H9 (cell line): Measurements from ENCODE around the gene TNFRSF1B. TPM values are rescaled to one million over a fixed set of nuclear protein-coding genes. Genes with fewer than 3 reads are reported as not detected.
A peak's percentile ranks its signal among the peaks of the same experiment; 100 is the strongest.

ENCODE experiments used
- DNase-seq: peaks from one replicate; pipeline ENCODE4 v3.0.0-alpha.2; 2017
- H2AFZ ChIP-seq: one replicate; pipeline ENCODE4 v1.6.1; 2013; ENCODE audit warnings: mild to moderate bottlenecking, low read length, control low read depth, moderate library complexity
- H2AK5ac ChIP-seq: 2 replicates; pipeline ENCODE4 v1.6.1; 2013; ENCODE audit warnings: low read length, control low read depth, mixed read lengths; ENCODE audit not compliant: insufficient read length
- H2BK120ac ChIP-seq: one replicate; pipeline ENCODE4 v1.6.1; 2013; ENCODE audit warnings: low read depth, mild to moderate bottlenecking, low read length, control low read depth, inconsistent platforms; ENCODE audit not compliant: poor library complexity, severe bottlenecking
- H2BK12ac ChIP-seq: 2 replicates; pipeline ENCODE4 v1.6.1; 2013; ENCODE audit warnings: low read length, control low read depth, mixed read lengths, low read depth; ENCODE audit not compliant: insufficient read length
- H2BK15ac ChIP-seq: 2 replicates; pipeline ENCODE4 v1.6.1; 2013; ENCODE audit warnings: low read depth, low read length, control low read depth
- H2BK20ac ChIP-seq: one replicate; pipeline ENCODE4 v1.6.1; 2013; ENCODE audit warnings: low read depth, mild to moderate bottlenecking, low read length, control low read depth, inconsistent platforms; ENCODE audit not compliant: poor library complexity, severe bottlenecking
- H2BK5ac ChIP-seq: 2 replicates; pipeline ENCODE4 v1.6.1; 2013; ENCODE audit warnings: low read length, control low read depth, mixed read lengths; ENCODE audit not compliant: insufficient read length
- H3K14ac ChIP-seq: 2 replicates; pipeline ENCODE4 v1.6.1; 2013; ENCODE audit warnings: low read length, control low read depth; ENCODE audit not compliant: insufficient read depth
- H3K18ac ChIP-seq: 2 replicates; pipeline ENCODE4 v1.6.1; 2013; ENCODE audit warnings: low read depth, mild to moderate bottlenecking, mixed read lengths, low read length, control low read depth; ENCODE audit not compliant: insufficient read length
- H3K23ac ChIP-seq: 2 replicates; pipeline ENCODE4 v1.6.1; 2013; ENCODE audit warnings: low read length, control low read depth, mixed read lengths, low read depth; ENCODE audit not compliant: insufficient read length
- H3K23me2 ChIP-seq: 2 replicates; pipeline ENCODE4 v1.6.1; 2013; ENCODE audit warnings: low read depth, mild to moderate bottlenecking, mixed read lengths, low read length, control low read depth; ENCODE audit not compliant: insufficient read length, poor library complexity, severe bottlenecking
- H3K27ac ChIP-seq: 2 replicates; pipeline ENCODE4 v1.5.1; 2013; ENCODE audit warnings: low read length, control low read depth, mixed read lengths, low read depth; ENCODE audit not compliant: insufficient read length
- H3K27me3 ChIP-seq: 2 replicates; pipeline ENCODE4 v1.6.1; 2013; ENCODE audit warnings: low read length, control low read depth, inconsistent platforms; ENCODE audit not compliant: insufficient read depth
- H3K4ac ChIP-seq: 2 replicates; pipeline ENCODE4 v1.6.1; 2013; ENCODE audit warnings: low read depth, mild to moderate bottlenecking, control low read depth, inconsistent platforms, low read length, moderate library complexity
- H3K4me1 ChIP-seq: 2 replicates; pipeline ENCODE4 v1.6.1; 2013; ENCODE audit warnings: low read length, control low read depth, inconsistent platforms; ENCODE audit not compliant: insufficient read depth
- H3K4me2 ChIP-seq: 2 replicates; pipeline ENCODE4 v1.6.1; 2013; ENCODE audit warnings: low read length, control low read depth, mixed read lengths; ENCODE audit not compliant: insufficient read length, insufficient read depth
- H3K56ac ChIP-seq: 2 replicates; pipeline ENCODE4 v1.6.1; 2013; ENCODE audit warnings: low read depth, mild to moderate bottlenecking, mixed read lengths, low read length, control low read depth; ENCODE audit not compliant: insufficient read length
- H3K79me1 ChIP-seq: 2 replicates; pipeline ENCODE4 v1.6.1; 2013; ENCODE audit warnings: low read depth, mild to moderate bottlenecking, moderate library complexity, low read length, control low read depth, inconsistent platforms; ENCODE audit not compliant: insufficient read depth, poor library complexity, severe bottlenecking
- H3K79me2 ChIP-seq: 2 replicates; pipeline ENCODE4 v1.6.1; 2013; ENCODE audit warnings: low read length, control low read depth, inconsistent platforms; ENCODE audit not compliant: insufficient read depth
- H3K9ac ChIP-seq: 2 replicates; pipeline ENCODE4 v1.6.1; 2013; ENCODE audit warnings: low read length, control low read depth, mixed read lengths; ENCODE audit not compliant: insufficient read length; ENCODE audit errors: extremely low read depth
- H3K9me3 ChIP-seq: one replicate; pipeline ENCODE4 v1.6.1; 2013; ENCODE audit warnings: low read depth, low read length, inconsistent platforms; ENCODE audit not compliant: control insufficient read depth
- H3T11ph ChIP-seq: one replicate; pipeline ENCODE4 v1.6.1; 2013; ENCODE audit warnings: mild to moderate bottlenecking, low read length, control low read depth, inconsistent platforms
- H4K20me1 ChIP-seq: one replicate; pipeline ENCODE4 v1.6.1; 2013; ENCODE audit not compliant: control insufficient read depth, insufficient read length, insufficient read depth
- H4K5ac ChIP-seq: 2 replicates; pipeline ENCODE4 v1.6.1; 2013; ENCODE audit warnings: low read depth, mild to moderate bottlenecking, mixed read lengths, low read length, control low read depth; ENCODE audit not compliant: insufficient read length
- H4K8ac ChIP-seq: replicated peaks from 2 replicates; pipeline ENCODE4 v1.6.1; 2013; ENCODE audit warnings: low read length, control low read depth, mixed read lengths, low read depth; ENCODE audit not compliant: insufficient read length
- H4K91ac ChIP-seq: 2 replicates; pipeline ENCODE4 v1.6.1; 2013; ENCODE audit warnings: low read depth, mild to moderate bottlenecking, moderate library complexity, mixed read lengths, low read length, control low read depth; ENCODE audit not compliant: insufficient read length
- H3K27ac Mint-ChIP-seq, 3 experiments: 2 replicates in 2 of 3; 3 replicates in 1 of 3; pipeline ENCODE4 v1.8.0; 2020 to 2021; ENCODE audit warnings: mixed read lengths in 3 of 3, mild to moderate bottlenecking in 1 of 3, moderate library complexity in 1 of 3
- H3K27me3 Mint-ChIP-seq: 2 replicates; pipeline ENCODE4 v1.8.0; 2021; ENCODE audit warnings: low read depth, mild to moderate bottlenecking, moderate library complexity, mixed read lengths
- H3K36me3 Mint-ChIP-seq, 3 experiments: 2 replicates in 2 of 3; 3 replicates in 1 of 3; pipeline ENCODE4 v1.8.0; 2020 to 2021; ENCODE audit warnings: low read depth in 3 of 3, mixed read lengths in 3 of 3; ENCODE audit not compliant: insufficient read depth in 1 of 3
- H3K4me1 Mint-ChIP-seq, 2 experiments: 2 replicates each; pipeline ENCODE4 v1.8.0; 2020; ENCODE audit warnings: mixed read lengths in 2 of 2
- H3K4me3 Mint-ChIP-seq, 2 experiments: 2 replicates in 1 of 2; 3 replicates in 1 of 2; pipeline ENCODE4 v1.8.0; 2020 to 2021; ENCODE audit warnings: mild to moderate bottlenecking in 2 of 2, mixed read lengths in 2 of 2, moderate library complexity in 1 of 2
- H3K9me3 Mint-ChIP-seq, 2 experiments: 2 replicates in 1 of 2; 3 replicates in 1 of 2; pipeline ENCODE4 v1.8.0; 2020; ENCODE audit warnings: mild to moderate bottlenecking in 2 of 2, mixed read lengths in 2 of 2, moderate library complexity in 1 of 2
- CTCF ChIP-seq: fragments of 200-600 bp; sonication (generic); conservative IDR thresholded peaks from 3 replicates; pipeline ENCODE4 v1.8.0; 2021; ENCODE audit warnings: antibody characterized with exemption, mild to moderate bottlenecking
- WGBS: extraction: QIAGEN DNeasy Blood & Tissue Kit; methylation state at CpG from one replicate; pipeline ENCODE4 v1.1.7; 2013; ENCODE audit warnings: missing lambda C conversion rate, low lambda C conversion rate, mixed read lengths; ENCODE audit not compliant: insufficient read length; ENCODE audit errors: extremely low coverage; 5-methylcytosine and 5-hydroxymethylcytosine counted together
- total RNA-seq: library from RNA; stranded (reverse); gene quantifications from 2 replicates; pipeline ENCODE4 v1.2.1, GENCODE V29; 2021

Gene TNFRSF1B
- total RNA-seq, 1 experiment from 2014 or later = 0.57 TPM

GRCh38 chr1:12246584-12246983 is 79.8 kb downstream of the TNFRSF1B start:
- H3K79me1 ChIP-seq = no peaks in the 10 kb centered on the region
- no peak overlapping the region for H2BK12ac ChIP-seq
- no peak overlapping the region for H2AFZ ChIP-seq
- H4K8ac ChIP-seq = no peak overlapping the region
- no peak overlapping the region for H3K27ac ChIP-seq
- H2AK5ac ChIP-seq = no peak overlapping the region
- no peak overlapping the region for H3K4ac ChIP-seq
- H3K23me2 ChIP-seq = no peaks in the 10 kb centered on the region
- no peak overlapping the region for H3T11ph ChIP-seq
- H3K79me2 ChIP-seq = no peaks in the 10 kb centered on the region
- H4K5ac ChIP-seq = no peak overlapping the region
- DNase-seq = no peak
- no peaks in the 10 kb centered on the region for H3K9me3 ChIP-seq
- H2BK5ac ChIP-seq = no peak overlapping the region
- no peak overlapping the region for H3K23ac ChIP-seq
- Mint-ChIP-seq H3K4me3 (no peak overlapping the region), H3K36me3 (peaks cover 13 to 45% (median 41%) of the 10 kb centered on the region in 3 experiments; a peak in 6 of 7 replicates), H3K4me1 (peaks cover 26 to 34% of the 10 kb centered on the region in 2 experiments), H3K27me3 (no peaks in the 10 kb centered on the region), H3K27ac (peak overlapping the region in 1 of 3 experiments; percentile 57; a peak in 2 of 7 replicates), H3K9me3 (no peaks in the 10 kb centered on the region)
- no peak overlapping the region for H3K56ac ChIP-seq
- peaks cover 11% of the 10 kb centered on the region; the same call in 1 of the 2 replicates for H3K4me1 ChIP-seq
- no CpG with 5 or more reads among the region's 6 CpGs for WGBS
- no peaks in the 10 kb centered on the region for H4K20me1 ChIP-seq
- H3K18ac ChIP-seq = no peak overlapping the region
- H3K14ac ChIP-seq = no peak overlapping the region
- H3K4me2 ChIP-seq = no peak overlapping the region
- no peak overlapping the region for H2BK20ac ChIP-seq
- TF ChIP-seq CTCF = no peak
- H3K27me3 ChIP-seq = no peaks in the 10 kb centered on the region
- no peak overlapping the region for H2BK120ac ChIP-seq
- no peak overlapping the region for H2BK15ac ChIP-seq
- H4K91ac ChIP-seq = no peak overlapping the region
- no peak overlapping the region for H3K9ac ChIP-seq
